GM23338 (cell line): ENCODE data around the gene EED. TPM values are rescaled to one million over a fixed set of nuclear protein-coding genes. Genes with fewer than 3 reads are reported as not detected.

ENCODE experiments used
- ATAC-seq: fragments of 200-7000 bp; cut with Tn5 transposase; 3 replicates; pipeline ENCODE4 v1.9.1; 2020
- DNase-seq: peaks from one replicate; pipeline ENCODE4 v3.0.0-alpha.2; 2015; ENCODE audit warnings: low spot score
- H2AFZ ChIP-seq: fragments of 200-600 bp; sonication (generic); 2 replicates; pipeline ENCODE4 v1.8.0; 2016; ENCODE audit warnings: antibody characterized with exemption, mild to moderate bottlenecking, moderate library complexity
- H3F3A ChIP-seq: fragments of 200-600 bp; sonication (generic); replicated peaks from 2 replicates; pipeline ENCODE4 v1.8.0; 2017; ENCODE audit warnings: antibody characterized with exemption, mixed run types, low read depth
- H3K27ac ChIP-seq: fragments of 200-600 bp; sonication (generic); 2 replicates; pipeline ENCODE4 v1.6.1; 2016; ENCODE audit warnings: low read depth
- H3K27me3 ChIP-seq: fragments of 200-600 bp; sonication (generic); 2 replicates; pipeline ENCODE4 v1.8.0; 2016; ENCODE audit warnings: mild to moderate bottlenecking, mixed run types, moderate library complexity; ENCODE audit not compliant: insufficient read depth
- H3K36me3 ChIP-seq: fragments of 200-600 bp; sonication (generic); 2 replicates; pipeline ENCODE4 v1.8.0; 2016; ENCODE audit warnings: mild to moderate bottlenecking; ENCODE audit not compliant: insufficient read depth
- H3K4me1 ChIP-seq: fragments of 200-600 bp; sonication (generic); 2 replicates; pipeline ENCODE4 v1.8.0; 2016; ENCODE audit warnings: mild to moderate bottlenecking, moderate library complexity; ENCODE audit not compliant: insufficient read depth
- H3K4me2 ChIP-seq: fragments of 200-600 bp; sonication (generic); 2 replicates; pipeline ENCODE4 v1.7.1; 2017; ENCODE audit warnings: mixed run types
- H3K4me3 ChIP-seq: fragments of 200-600 bp; sonication (generic); 2 replicates; pipeline ENCODE4 v1.6.1; 2016; ENCODE audit warnings: mixed run types
- H3K79me2 ChIP-seq: fragments of 200-600 bp; sonication (generic); replicated peaks from 2 replicates; pipeline ENCODE4 v1.8.0; 2017; ENCODE audit warnings: mild to moderate bottlenecking; ENCODE audit not compliant: insufficient read depth
- H3K9me2 ChIP-seq: fragments of 200-600 bp; sonication (generic); 2 replicates; pipeline ENCODE4 v1.8.0; 2017; ENCODE audit not compliant: insufficient read depth
- H4K20me1 ChIP-seq: fragments of 200-600 bp; sonication (generic); replicated peaks from 2 replicates; pipeline ENCODE4 v1.8.0; 2017; ENCODE audit warnings: mild to moderate bottlenecking; ENCODE audit not compliant: insufficient read depth
- H3K27ac Mint-ChIP-seq: 2 replicates; pipeline ENCODE4 v1.8.0; 2020; ENCODE audit warnings: inconsistent platforms, mild to moderate bottlenecking, moderate library complexity, mixed read lengths
- H3K27me3 Mint-ChIP-seq: 3 replicates; pipeline ENCODE4 v1.8.0; 2022; ENCODE audit warnings: low read depth, mild to moderate bottlenecking, moderate library complexity, mixed read lengths, inconsistent platforms; ENCODE audit not compliant: insufficient read depth, poor library complexity
- H3K36me3 Mint-ChIP-seq: 3 replicates; pipeline ENCODE4 v1.8.0; 2021; ENCODE audit warnings: low read depth, mild to moderate bottlenecking, inconsistent platforms, moderate library complexity, mixed read lengths
- H3K4me1 Mint-ChIP-seq: 3 replicates; pipeline ENCODE4 v1.8.0; 2020; ENCODE audit warnings: mild to moderate bottlenecking, inconsistent platforms, mixed read lengths
- H3K4me3 Mint-ChIP-seq: 3 replicates; pipeline ENCODE4 v1.8.0; 2021; ENCODE audit warnings: moderate library complexity, mild to moderate bottlenecking, inconsistent platforms, mixed read lengths
- H3K9me3 Mint-ChIP-seq: 3 replicates; pipeline ENCODE4 v1.8.0; 2020; ENCODE audit warnings: moderate library complexity, mild to moderate bottlenecking, inconsistent platforms, mixed read lengths
- CREB1 ChIP-seq: fragments of 250-450 bp; sonication (Bioruptor Pico); IDR thresholded peaks from 2 replicates; pipeline ENCODE4 v1.5.0; 2020; ENCODE audit warnings: low read depth, mild to moderate bottlenecking, moderate library complexity
- CTCF ChIP-seq, 2 experiments: fragments of 200-600 bp in 1 of 2; sonication (generic) in 1 of 2; conservative IDR thresholded peaks; 2 replicates each; pipeline versions ENCODE4 v1.5.1 to v1.6.1; 2016 to 2017; ENCODE audit warnings: antibody characterized with exemption in 2 of 2, low read depth in 2 of 2, mild to moderate bottlenecking in 2 of 2, moderate library complexity in 1 of 2
- EZH2 ChIP-seq: fragments of 200-600 bp; sonication (generic); IDR thresholded peaks from one replicate; pipeline ENCODE4 v1.8.0; 2017; ENCODE audit warnings: antibody characterized with exemption, mild to moderate bottlenecking, low read depth; ENCODE audit not compliant: unreplicated experiment
- EZH2phosphoT487 ChIP-seq: fragments of 200-600 bp; sonication (generic); IDR thresholded peaks from one replicate; pipeline ENCODE4 v1.8.1; 2018; ENCODE audit warnings: antibody characterized with exemption; ENCODE audit not compliant: unreplicated experiment
- JUNB ChIP-seq: IDR thresholded peaks from one replicate; pipeline ENCODE4 v1.6.1; 2016; ENCODE audit warnings: antibody characterized with exemption; ENCODE audit not compliant: unreplicated experiment
- NANOG ChIP-seq: IDR thresholded peaks from 2 replicates; pipeline ENCODE4 v1.6.1; 2016; ENCODE audit warnings: antibody characterized with exemption, borderline replicate concordance
- POLR2AphosphoS5 ChIP-seq: IDR thresholded peaks from 2 replicates; pipeline ENCODE4 v1.6.1; 2016; ENCODE audit warnings: antibody characterized with exemption, low read depth
- REST ChIP-seq: IDR thresholded peaks from one replicate; pipeline ENCODE4 v1.6.1; 2018; ENCODE audit warnings: antibody characterized with exemption; ENCODE audit not compliant: unreplicated experiment
- STAT1 ChIP-seq: IDR thresholded peaks from one replicate; pipeline ENCODE4 v1.6.1; 2016; ENCODE audit warnings: antibody characterized with exemption; ENCODE audit not compliant: unreplicated experiment
- ZNF114 ChIP-seq: fragments of 250-450 bp; sonication (Bioruptor Pico); IDR thresholded peaks from 2 replicates; pipeline ENCODE4 v1.5.0; 2020; ENCODE audit warnings: mild to moderate bottlenecking, moderate library complexity
- ZNF331 ChIP-seq: fragments of 250-450 bp; sonication (Bioruptor Pico); IDR thresholded peaks from 2 replicates; pipeline ENCODE4 v1.5.0; 2020; ENCODE audit warnings: low read depth, mild to moderate bottlenecking, moderate library complexity
- polyA plus RNA-seq: library from polyadenylated mRNA; unstranded; fragments of >200 nt; fragmentation: Nextera tagmentation; extraction: Ambion mirVana; gene quantifications from 2 replicates; pipeline ENCODE4 v1.2.1, GENCODE V29; 2016
- total RNA-seq: library from RNA; depleted of rRNA; stranded (reverse); fragments of >200 nt; shearing (Covaris generic); gene quantifications from 2 replicates; pipeline ENCODE4 v1.2.3, GENCODE V29; 2014
- TF ChIP-seq, protein P1 (sequence below): IDR thresholded peaks from 2 replicates; pipeline ENCODE4 v1.6.1; 2016; ENCODE audit warnings: antibody characterized with exemption
- TF ChIP-seq, protein P2 (sequence below): fragments of 250-450 bp; sonication (Bioruptor Pico); IDR thresholded peaks from 2 replicates; pipeline ENCODE4 v1.5.0; 2020; ENCODE audit warnings: mild to moderate bottlenecking, moderate library complexity

EED gene
- total and polyA plus RNA-seq, 2 experiments from 2014 or later: 26.7 to 29.7 TPM

DNA sequence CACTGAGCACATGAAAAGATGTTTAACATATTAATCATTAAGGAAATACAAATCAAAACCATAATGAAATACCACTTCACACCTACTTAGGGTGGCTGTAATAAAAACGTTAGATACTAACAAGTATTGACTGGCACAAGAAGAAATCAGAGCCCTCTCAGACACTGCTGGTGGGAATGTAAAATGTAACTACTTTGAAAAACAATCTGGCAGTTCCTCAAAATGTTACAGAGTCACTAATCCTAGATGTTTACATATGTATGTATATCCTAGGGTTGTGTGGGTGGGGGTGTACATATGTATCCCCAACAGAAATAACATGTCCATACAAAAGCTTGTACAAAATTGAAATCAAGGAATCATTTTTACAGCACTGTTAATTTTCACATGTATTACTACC is 15.2 kb downstream of the EED start:
- Mint-ChIP-seq H3K4me3 (no peak overlapping the region), H3K4me1 (no peaks in the 10 kb centered on the region), H3K36me3 (peaks cover 42% of the 10 kb centered on the region), H3K9me3 (no peaks in the 10 kb centered on the region; the same call in 2 of the 3 replicates), H3K27me3 (peaks cover 5% of the 10 kb centered on the region), H3K27ac (no peak overlapping the region)
- Histone ChIP-seq H3K27ac (no peak overlapping the region), H3K4me3 (no peak overlapping the region), H3K36me3 (no peaks in the 10 kb centered on the region), H3K4me1 (no peaks in the 10 kb centered on the region), H2AFZ (no peak overlapping the region), H3K27me3 (no peaks in the 10 kb centered on the region), H4K20me1 (no peaks in the 10 kb centered on the region), H3K79me2 (peaks cover 13% of the 10 kb centered on the region), H3K4me2 (no peak overlapping the region), H3F3A (no peaks in the 10 kb centered on the region), H3K9me2 (no peaks in the 10 kb centered on the region)
- DNase-seq: no peak
- no peak for ATAC-seq
- TF ChIP-seq EZH2phosphoT487 (no peak), POLR2AphosphoS5 (no peak), CREB1 (CRISPR knock-in tag) (no peak), ZNF331 (CRISPR knock-in tag) (no peak), CTCF (conservative IDR thresholded peaks at IDR 0.05; ENCODE audit: low read depth in 2 of 2) (no peak), REST (no peak), ZNF114 (no peak), NANOG (no peak), STAT1 (no peak), JUNB (no peak), EZH2 (no peak)
- TF ChIP-seq, protein P1, sequence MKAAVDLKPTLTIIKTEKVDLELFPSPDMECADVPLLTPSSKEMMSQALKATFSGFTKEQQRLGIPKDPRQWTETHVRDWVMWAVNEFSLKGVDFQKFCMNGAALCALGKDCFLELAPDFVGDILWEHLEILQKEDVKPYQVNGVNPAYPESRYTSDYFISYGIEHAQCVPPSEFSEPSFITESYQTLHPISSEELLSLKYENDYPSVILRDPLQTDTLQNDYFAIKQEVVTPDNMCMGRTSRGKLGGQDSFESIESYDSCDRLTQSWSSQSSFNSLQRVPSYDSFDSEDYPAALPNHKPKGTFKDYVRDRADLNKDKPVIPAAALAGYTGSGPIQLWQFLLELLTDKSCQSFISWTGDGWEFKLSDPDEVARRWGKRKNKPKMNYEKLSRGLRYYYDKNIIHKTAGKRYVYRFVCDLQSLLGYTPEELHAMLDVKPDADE: no peak
- TF ChIP-seq, protein P2, sequence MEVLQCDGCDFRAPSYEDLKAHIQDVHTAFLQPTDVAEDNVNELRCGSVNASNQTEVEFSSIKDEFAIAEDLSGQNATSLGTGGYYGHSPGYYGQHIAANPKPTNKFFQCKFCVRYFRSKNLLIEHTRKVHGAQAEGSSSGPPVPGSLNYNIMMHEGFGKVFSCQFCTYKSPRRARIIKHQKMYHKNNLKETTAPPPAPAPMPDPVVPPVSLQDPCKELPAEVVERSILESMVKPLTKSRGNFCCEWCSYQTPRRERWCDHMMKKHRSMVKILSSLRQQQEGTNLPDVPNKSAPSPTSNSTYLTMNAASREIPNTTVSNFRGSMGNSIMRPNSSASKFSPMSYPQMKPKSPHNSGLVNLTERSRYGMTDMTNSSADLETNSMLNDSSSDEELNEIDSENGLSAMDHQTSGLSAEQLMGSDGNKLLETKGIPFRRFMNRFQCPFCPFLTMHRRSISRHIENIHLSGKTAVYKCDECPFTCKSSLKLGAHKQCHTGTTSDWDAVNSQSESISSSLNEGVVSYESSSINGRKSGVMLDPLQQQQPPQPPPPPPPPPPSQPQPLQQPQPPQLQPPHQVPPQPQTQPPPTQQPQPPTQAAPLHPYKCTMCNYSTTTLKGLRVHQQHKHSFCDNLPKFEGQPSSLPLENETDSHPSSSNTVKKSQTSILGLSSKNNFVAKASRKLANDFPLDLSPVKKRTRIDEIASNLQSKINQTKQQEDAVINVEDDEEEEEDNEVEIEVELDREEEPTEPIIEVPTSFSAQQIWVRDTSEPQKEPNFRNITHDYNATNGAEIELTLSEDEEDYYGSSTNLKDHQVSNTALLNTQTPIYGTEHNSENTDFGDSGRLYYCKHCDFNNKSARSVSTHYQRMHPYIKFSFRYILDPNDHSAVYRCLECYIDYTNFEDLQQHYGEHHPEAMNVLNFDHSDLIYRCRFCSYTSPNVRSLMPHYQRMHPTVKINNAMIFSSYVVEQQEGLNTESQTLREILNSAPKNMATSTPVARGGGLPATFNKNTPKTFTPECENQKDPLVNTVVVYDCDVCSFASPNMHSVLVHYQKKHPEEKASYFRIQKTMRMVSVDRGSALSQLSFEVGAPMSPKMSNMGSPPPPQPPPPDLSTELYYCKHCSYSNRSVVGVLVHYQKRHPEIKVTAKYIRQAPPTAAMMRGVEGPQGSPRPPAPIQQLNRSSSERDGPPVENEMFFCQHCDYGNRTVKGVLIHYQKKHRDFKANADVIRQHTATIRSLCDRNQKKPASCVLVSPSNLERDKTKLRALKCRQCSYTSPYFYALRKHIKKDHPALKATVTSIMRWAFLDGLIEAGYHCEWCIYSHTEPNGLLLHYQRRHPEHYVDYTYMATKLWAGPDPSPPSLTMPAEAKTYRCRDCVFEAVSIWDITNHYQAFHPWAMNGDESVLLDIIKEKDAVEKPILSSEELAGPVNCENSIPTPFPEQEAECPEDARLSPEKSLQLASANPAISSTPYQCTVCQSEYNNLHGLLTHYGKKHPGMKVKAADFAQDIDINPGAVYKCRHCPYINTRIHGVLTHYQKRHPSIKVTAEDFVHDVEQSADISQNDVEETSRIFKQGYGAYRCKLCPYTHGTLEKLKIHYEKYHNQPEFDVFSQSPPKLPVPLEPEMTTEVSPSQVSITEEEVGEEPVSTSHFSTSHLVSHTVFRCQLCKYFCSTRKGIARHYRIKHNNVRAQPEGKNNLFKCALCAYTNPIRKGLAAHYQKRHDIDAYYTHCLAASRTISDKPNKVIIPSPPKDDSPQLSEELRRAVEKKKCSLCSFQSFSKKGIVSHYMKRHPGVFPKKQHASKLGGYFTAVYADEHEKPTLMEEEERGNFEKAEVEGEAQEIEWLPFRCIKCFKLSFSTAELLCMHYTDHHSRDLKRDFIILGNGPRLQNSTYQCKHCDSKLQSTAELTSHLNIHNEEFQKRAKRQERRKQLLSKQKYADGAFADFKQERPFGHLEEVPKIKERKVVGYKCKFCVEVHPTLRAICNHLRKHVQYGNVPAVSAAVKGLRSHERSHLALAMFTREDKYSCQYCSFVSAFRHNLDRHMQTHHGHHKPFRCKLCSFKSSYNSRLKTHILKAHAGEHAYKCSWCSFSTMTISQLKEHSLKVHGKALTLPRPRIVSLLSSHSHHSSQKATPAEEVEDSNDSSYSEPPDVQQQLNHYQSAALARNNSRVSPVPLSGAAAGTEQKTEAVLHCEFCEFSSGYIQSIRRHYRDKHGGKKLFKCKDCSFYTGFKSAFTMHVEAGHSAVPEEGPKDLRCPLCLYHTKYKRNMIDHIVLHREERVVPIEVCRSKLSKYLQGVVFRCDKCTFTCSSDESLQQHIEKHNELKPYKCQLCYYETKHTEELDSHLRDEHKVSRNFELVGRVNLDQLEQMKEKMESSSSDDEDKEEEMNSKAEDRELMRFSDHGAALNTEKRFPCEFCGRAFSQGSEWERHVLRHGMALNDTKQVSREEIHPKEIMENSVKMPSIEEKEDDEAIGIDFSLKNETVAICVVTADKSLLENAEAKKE (CRISPR knock-in tag): no peak
